K562 (cell line): ENCODE data around the gene KIF5A. TPM values are rescaled to one million over a fixed set of nuclear protein-coding genes. Genes with fewer than 3 reads are reported as not detected.

ENCODE experiments used
- MAZ ChIP-seq, 2 experiments: fragments of 450-650 bp in 1 of 2; sonication (generic) in 1 of 2; formaldehyde crosslinking; IDR thresholded peaks in 1 of 2; conservative IDR thresholded peaks in 1 of 2; 2 replicates each; pipeline versions ENCODE4 v1.4.0 to v1.5.0; 2020; ENCODE audit warnings: mild to moderate bottlenecking in 1 of 2, missing genetic modification reagents in 1 of 2
- PHF8 ChIP-seq: fragments of 200-600 bp; sonication (generic); IDR thresholded peaks from 2 replicates; pipeline ENCODE4 v1.6.1; 2012; ENCODE audit warnings: mixed run types, mild to moderate bottlenecking, inconsistent platforms, low read length, moderate library complexity, borderline replicate concordance
- TAF1 ChIP-seq: IDR thresholded peaks from 2 replicates; pipeline ENCODE4 v1.6.1; 2011; ENCODE audit warnings: mild to moderate bottlenecking, low read length, moderate library complexity; ENCODE audit not compliant: insufficient read depth, control insufficient read depth, severe bottlenecking; ENCODE audit errors: extremely low read depth
- polyA plus RNA-seq, 8 experiments: library from polyadenylated mRNA; depleted of rRNA in 4 of 8; stranded (reverse) in 5 of 8; unstranded in 3 of 8; fragments of >200 nt; fragmentation: Nextera tagmentation in 2 of 8; fragmentation: Illumina TruSeq in 1 of 8; extraction: Ambion mirVana in 2 of 8; extraction: Trizol in 1 of 8; gene quantifications; 2 replicates each; pipeline versions ENCODE4 v1.2.1 to v1.2.3, GENCODE V29; 2011 to 2014; ENCODE audit warnings: inconsistent platforms in 1 of 8, missing spikeins in 1 of 8
- total RNA-seq, 7 experiments: library from RNA; depleted of rRNA in 6 of 7; stranded (reverse); fragments of >200 nt in 6 of 7; fragmentation: Illumina TruSeq in 2 of 7; extraction: Trizol in 2 of 7; gene quantifications; 2 replicates each; pipeline versions ENCODE4 v1.2.1 to v1.2.3, GENCODE V29; 2011 to 2021; ENCODE audit warnings: low replicate concordance in 1 of 7
- TF ChIP-seq, protein P1 (sequence below): fragments of 450-650 bp; IDR thresholded peaks from 2 replicates; pipeline ENCODE4 v1.6.1; 2016; ENCODE audit warnings: mild to moderate bottlenecking, moderate library complexity

KIF5A gene
- total and polyA plus RNA-seq, 9 of the 15 experiments (the other 6 are each of a cell fraction or from before 2014, with no cell fraction given), result 3.4 to 17.7 (median 8.0) TPM

GRCh38 chr12:57611108-57611826 is 61.4 kb downstream of the KIF5A start, which contains the start of gene ARHGEF25 (continued):
- TF ChIP-seq, protein P1, sequence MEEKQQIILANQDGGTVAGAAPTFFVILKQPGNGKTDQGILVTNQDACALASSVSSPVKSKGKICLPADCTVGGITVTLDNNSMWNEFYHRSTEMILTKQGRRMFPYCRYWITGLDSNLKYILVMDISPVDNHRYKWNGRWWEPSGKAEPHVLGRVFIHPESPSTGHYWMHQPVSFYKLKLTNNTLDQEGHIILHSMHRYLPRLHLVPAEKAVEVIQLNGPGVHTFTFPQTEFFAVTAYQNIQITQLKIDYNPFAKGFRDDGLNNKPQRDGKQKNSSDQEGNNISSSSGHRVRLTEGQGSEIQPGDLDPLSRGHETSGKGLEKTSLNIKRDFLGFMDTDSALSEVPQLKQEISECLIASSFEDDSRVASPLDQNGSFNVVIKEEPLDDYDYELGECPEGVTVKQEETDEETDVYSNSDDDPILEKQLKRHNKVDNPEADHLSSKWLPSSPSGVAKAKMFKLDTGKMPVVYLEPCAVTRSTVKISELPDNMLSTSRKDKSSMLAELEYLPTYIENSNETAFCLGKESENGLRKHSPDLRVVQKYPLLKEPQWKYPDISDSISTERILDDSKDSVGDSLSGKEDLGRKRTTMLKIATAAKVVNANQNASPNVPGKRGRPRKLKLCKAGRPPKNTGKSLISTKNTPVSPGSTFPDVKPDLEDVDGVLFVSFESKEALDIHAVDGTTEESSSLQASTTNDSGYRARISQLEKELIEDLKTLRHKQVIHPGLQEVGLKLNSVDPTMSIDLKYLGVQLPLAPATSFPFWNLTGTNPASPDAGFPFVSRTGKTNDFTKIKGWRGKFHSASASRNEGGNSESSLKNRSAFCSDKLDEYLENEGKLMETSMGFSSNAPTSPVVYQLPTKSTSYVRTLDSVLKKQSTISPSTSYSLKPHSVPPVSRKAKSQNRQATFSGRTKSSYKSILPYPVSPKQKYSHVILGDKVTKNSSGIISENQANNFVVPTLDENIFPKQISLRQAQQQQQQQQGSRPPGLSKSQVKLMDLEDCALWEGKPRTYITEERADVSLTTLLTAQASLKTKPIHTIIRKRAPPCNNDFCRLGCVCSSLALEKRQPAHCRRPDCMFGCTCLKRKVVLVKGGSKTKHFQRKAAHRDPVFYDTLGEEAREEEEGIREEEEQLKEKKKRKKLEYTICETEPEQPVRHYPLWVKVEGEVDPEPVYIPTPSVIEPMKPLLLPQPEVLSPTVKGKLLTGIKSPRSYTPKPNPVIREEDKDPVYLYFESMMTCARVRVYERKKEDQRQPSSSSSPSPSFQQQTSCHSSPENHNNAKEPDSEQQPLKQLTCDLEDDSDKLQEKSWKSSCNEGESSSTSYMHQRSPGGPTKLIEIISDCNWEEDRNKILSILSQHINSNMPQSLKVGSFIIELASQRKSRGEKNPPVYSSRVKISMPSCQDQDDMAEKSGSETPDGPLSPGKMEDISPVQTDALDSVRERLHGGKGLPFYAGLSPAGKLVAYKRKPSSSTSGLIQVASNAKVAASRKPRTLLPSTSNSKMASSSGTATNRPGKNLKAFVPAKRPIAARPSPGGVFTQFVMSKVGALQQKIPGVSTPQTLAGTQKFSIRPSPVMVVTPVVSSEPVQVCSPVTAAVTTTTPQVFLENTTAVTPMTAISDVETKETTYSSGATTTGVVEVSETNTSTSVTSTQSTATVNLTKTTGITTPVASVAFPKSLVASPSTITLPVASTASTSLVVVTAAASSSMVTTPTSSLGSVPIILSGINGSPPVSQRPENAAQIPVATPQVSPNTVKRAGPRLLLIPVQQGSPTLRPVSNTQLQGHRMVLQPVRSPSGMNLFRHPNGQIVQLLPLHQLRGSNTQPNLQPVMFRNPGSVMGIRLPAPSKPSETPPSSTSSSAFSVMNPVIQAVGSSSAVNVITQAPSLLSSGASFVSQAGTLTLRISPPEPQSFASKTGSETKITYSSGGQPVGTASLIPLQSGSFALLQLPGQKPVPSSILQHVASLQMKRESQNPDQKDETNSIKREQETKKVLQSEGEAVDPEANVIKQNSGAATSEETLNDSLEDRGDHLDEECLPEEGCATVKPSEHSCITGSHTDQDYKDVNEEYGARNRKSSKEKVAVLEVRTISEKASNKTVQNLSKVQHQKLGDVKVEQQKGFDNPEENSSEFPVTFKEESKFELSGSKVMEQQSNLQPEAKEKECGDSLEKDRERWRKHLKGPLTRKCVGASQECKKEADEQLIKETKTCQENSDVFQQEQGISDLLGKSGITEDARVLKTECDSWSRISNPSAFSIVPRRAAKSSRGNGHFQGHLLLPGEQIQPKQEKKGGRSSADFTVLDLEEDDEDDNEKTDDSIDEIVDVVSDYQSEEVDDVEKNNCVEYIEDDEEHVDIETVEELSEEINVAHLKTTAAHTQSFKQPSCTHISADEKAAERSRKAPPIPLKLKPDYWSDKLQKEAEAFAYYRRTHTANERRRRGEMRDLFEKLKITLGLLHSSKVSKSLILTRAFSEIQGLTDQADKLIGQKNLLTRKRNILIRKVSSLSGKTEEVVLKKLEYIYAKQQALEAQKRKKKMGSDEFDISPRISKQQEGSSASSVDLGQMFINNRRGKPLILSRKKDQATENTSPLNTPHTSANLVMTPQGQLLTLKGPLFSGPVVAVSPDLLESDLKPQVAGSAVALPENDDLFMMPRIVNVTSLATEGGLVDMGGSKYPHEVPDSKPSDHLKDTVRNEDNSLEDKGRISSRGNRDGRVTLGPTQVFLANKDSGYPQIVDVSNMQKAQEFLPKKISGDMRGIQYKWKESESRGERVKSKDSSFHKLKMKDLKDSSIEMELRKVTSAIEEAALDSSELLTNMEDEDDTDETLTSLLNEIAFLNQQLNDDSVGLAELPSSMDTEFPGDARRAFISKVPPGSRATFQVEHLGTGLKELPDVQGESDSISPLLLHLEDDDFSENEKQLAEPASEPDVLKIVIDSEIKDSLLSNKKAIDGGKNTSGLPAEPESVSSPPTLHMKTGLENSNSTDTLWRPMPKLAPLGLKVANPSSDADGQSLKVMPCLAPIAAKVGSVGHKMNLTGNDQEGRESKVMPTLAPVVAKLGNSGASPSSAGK, result peak; percentile 50
- TF ChIP-seq MAZ (CRISPR knock-in tag; conservative IDR thresholded peaks at IDR 0.05 in 1 of 2, IDR thresholded peaks at IDR 0.05 in 1 of 2), result peak; percentile 76 to 94; a peak in 3 of 4 replicates
- peak; percentile 60 for TF ChIP-seq TAF1
- TF ChIP-seq PHF8, result peak; percentile 79
